H1 (cell line): ENCODE results near the gene PHLDB3. TPM values are rescaled to one million over a fixed set of nuclear protein-coding genes. Genes with fewer than 3 reads are reported as not detected.

Experiments used
- NANOG ChIP-seq: IDR thresholded peaks from 2 replicates; pipeline ENCODE4 v1.6.1; 2011; ENCODE audit warnings: low read length, low read depth, mild to moderate bottlenecking, inconsistent platforms; ENCODE audit not compliant: insufficient read depth, poor library complexity, severe bottlenecking
- TBP ChIP-seq: IDR thresholded peaks from 2 replicates; pipeline ENCODE4 v1.6.1; 2011; ENCODE audit warnings: low read depth, low read length, improper control_type of control experiment
- polyA plus RNA-seq, 7 experiments: library from polyadenylated mRNA; depleted of rRNA in 3 of 7; stranded (reverse) in 5 of 7; unstranded in 2 of 7; fragments of >200 nt in 5 of 7; fragments of 200-250 nt in 2 of 7; gene quantifications; 1 replicate in 5 of 7; 2 replicates in 1 of 7; 4 replicates in 1 of 7; pipeline versions ENCODE4 v1.2.1 to v1.2.3, GENCODE V29; 2011 to 2013; ENCODE audit warnings: missing spikeins in 2 of 7, mixed read lengths in 2 of 7
- total RNA-seq: library from RNA; stranded (reverse); fragmentation: NEBNext Ultra II Directional; extraction: Animal tissue kit (Norgen Biotek cat#: 25700); gene quantifications from 2 replicates; pipeline ENCODE4 v1.2.1, GENCODE V29; 2021
- TF ChIP-seq, protein P1 (sequence below): IDR thresholded peaks from 2 replicates; pipeline ENCODE4 v1.6.1; 2012; ENCODE audit warnings: low read length, inconsistent platforms

Gene PHLDB3
- total and polyA plus RNA-seq, 2 of the 8 experiments (the other 6 are each of a cell fraction or from before 2014, with no cell fraction given), result 4.0 to 8.5 TPM

- TF ChIP-seq, protein P1, sequence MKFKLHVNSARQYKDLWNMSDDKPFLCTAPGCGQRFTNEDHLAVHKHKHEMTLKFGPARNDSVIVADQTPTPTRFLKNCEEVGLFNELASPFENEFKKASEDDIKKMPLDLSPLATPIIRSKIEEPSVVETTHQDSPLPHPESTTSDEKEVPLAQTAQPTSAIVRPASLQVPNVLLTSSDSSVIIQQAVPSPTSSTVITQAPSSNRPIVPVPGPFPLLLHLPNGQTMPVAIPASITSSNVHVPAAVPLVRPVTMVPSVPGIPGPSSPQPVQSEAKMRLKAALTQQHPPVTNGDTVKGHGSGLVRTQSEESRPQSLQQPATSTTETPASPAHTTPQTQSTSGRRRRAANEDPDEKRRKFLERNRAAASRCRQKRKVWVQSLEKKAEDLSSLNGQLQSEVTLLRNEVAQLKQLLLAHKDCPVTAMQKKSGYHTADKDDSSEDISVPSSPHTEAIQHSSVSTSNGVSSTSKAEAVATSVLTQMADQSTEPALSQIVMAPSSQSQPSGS, result no peak
- TF ChIP-seq TBP (no peak), NANOG (no peak)
Observed at GRCh38 chr19:43496960-43497359, 7.6 kb downstream of the PHLDB3 start (continued).
